ENCODE results near the gene GOLGA6B.

Gene GOLGA6B

GRCh38 chr15:72690938-72691337, 36.4 kb downstream of the GOLGA6B start:
- no peak for TF ChIP-seq GATA2 (IDR thresholded peaks at IDR 0.05; ENCODE audit: low read depth, low read length)
- no peak for TF ChIP-seq GATA3 (IDR thresholded peaks at IDR 0.05; ENCODE audit: low read depth, low read length)

- TF ChIP-seq GATA2 (IDR thresholded peaks at IDR 0.05; ENCODE audit: low read depth, low read length) (no peak), GATA3 (IDR thresholded peaks at IDR 0.05; ENCODE audit: low read depth, low read length) (no peak)
Measured at GRCh38 chr15:72698938-72699337, 44.4 kb downstream of the GOLGA6B start.

GRCh38 chr15:72700076-72700475, 45.6 kb downstream of the GOLGA6B start:
- no peak for TF ChIP-seq GATA3 (IDR thresholded peaks at IDR 0.05; ENCODE audit: low read depth, low read length)
- no peak for TF ChIP-seq GATA2 (IDR thresholded peaks at IDR 0.05; ENCODE audit: low read depth, low read length)

- no peak for TF ChIP-seq GATA2 (IDR thresholded peaks at IDR 0.05; ENCODE audit: low read depth, low read length)
- no peak for TF ChIP-seq GATA3 (IDR thresholded peaks at IDR 0.05; ENCODE audit: low read depth, low read length)
Measured at GRCh38 chr15:72706266-72706665, 51.8 kb downstream of the GOLGA6B start.

All from SH-SY5Y (cell line).